Measurements from ENCODE around the gene C3orf52. TPM values are rescaled to one million over a fixed set of nuclear protein-coding genes. Genes with fewer than 3 reads are reported as not detected.

C3orf52 gene
- total RNA-seq, 8 experiments from 2014 or later = 0.11 to 4.4 (median 0.45) TPM

Other genes starting within 250 kb of the C3orf52 start
- gene PHLDB2, start 227.1 kb upstream of the C3orf52 start, total RNA-seq = 10 to 100 TPM in 2 of 8 experiments, 1 to 10 TPM in 6; 2.1 to 37.1 (median 4.3) TPM
- 10 to 100 TPM; 29.6 to 56.2 (median 39.8) TPM for gene ABHD10, start 107.4 kb upstream of the C3orf52 start, total RNA-seq
- 100 to 1,000 TPM in 5 of 8 experiments, under 1 TPM in 1, not detected in 2; 0.67 to 422 (median 194) TPM for gene TAGLN3, start 87.5 kb upstream of the C3orf52 start, total RNA-seq
- gene TMPRSS7, start 51.7 kb upstream of the C3orf52 start, total RNA-seq = 1 to 10 TPM in 1 of 8 experiments, under 1 TPM in 2, not detected in 5; 0.17 to 2.1 (median 0.20) TPM
- under 1 TPM in 5 of 8 experiments, not detected in 3; 0.13 to 0.38 (median 0.36) TPM for gene GCSAM, start 46.9 kb downstream of the C3orf52 start, total RNA-seq
- under 1 TPM in 2 of 8 experiments, not detected in 6; 0.05 to 0.27 TPM for gene SLC9C1, start 207.8 kb downstream of the C3orf52 start, total RNA-seq
- 10 to 100 TPM in 6 of 8 experiments, 1 to 10 TPM in 1, not detected in 1; 1.0 to 79.1 (median 65.7) TPM for gene CD200, start 246.8 kb downstream of the C3orf52 start, total RNA-seq